ENCODE measurements around the gene C2CD5.
"Not testable (repeated sequence)": the region's sequence is repeated elsewhere in the genome, so short reads cannot be mapped to it uniquely, and the experiment has no call there.

C2CD5 gene

DNA sequence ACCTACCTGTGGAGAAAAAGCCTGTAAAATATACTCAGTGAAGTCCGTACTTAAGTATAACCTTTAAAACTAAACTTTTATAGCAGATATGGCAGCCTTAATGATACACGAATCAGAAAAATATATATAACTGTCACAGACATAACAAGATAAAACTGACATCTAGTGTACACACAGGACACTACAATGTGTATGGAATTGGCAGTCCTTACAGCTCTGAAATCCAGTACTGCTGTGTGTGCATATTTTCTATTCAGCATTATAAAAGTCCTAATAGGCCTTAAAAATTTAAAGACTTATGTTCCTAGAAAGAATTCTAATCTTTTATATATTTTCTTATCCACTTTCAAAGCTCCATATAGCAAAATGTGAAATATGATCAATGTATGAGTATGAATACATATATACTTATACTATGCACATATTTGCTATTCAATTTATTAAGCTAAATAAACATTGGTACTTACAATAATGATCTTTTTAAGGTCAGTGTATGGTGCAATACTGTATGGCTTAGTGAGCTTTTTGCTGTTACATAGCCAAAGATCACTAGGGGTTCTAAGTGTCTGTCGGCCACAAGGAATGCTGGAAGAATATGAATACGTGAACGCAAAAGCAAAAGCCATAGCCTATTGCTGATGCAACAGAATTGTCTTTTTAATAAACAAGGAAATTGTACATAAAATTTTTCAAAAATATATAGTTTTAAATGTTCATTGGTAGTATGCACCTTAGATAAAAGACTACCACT lies 69.2 kb downstream of the C2CD5 start:
- no peak for DNase-seq

- no peak for DNase-seq
These were observed 71.1 kb downstream of the C2CD5 start for GRCh38 chr12:22473212-22473611.

- DNase-seq, result no peak
These were observed 77.2 kb downstream of the C2CD5 start for GRCh38 chr12:22467190-22467589.

DNA sequence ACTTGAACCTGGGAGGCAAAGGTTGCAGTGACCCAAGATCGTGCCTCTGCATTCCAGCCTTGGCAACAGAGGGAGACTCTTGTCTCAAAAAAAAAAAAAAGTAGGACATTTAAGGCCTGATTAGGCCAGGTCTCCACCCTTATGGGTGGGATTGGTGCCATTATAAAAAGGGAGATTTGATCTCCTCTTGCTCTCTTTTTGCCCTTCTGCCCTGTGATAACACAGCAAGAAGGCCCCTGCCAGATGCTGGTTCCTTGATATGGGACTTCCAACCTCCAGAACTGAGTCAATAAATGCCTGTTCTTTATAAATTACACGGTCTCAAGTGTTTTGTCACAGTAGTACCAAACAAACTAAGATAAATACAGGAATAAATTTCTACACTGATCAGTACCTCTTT lies 81.0 kb downstream of the C2CD5 start:
- no peak for DNase-seq

GRCh38 chr12:22461786-22462185 lies 82.6 kb downstream of the C2CD5 start:
- DNase-seq, result no peak

DNA sequence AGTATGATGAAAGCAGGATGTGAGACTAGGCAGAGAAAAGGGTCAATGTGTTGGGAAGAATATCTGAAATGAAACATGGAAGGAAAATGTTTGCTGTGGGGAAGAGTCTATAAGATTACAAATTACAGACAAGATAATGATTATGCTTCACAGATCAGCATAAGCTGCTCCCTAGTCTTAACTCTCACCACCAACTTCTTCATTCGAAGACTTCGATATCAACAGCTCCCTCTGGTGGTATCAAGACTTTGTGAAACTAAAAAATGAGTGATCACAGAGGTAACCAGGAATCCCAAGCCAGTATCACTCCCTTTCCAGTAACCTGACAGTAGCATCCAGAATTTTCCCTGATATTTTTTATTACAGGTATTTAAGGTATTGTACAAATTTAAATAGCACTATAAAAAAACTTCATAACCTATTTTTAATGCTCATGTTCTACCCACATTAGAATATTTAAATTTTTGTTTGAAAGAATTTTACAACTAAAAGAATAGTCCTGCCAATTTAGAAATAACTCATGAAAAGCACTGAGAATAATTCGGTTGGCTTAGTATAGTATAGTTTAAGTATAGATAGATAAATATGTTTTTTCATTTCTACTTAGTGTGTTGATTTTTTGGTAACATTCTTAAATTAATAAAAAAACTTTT lies 84.4 kb downstream of the C2CD5 start:
- DNase-seq, result peak; percentile 48

DNA sequence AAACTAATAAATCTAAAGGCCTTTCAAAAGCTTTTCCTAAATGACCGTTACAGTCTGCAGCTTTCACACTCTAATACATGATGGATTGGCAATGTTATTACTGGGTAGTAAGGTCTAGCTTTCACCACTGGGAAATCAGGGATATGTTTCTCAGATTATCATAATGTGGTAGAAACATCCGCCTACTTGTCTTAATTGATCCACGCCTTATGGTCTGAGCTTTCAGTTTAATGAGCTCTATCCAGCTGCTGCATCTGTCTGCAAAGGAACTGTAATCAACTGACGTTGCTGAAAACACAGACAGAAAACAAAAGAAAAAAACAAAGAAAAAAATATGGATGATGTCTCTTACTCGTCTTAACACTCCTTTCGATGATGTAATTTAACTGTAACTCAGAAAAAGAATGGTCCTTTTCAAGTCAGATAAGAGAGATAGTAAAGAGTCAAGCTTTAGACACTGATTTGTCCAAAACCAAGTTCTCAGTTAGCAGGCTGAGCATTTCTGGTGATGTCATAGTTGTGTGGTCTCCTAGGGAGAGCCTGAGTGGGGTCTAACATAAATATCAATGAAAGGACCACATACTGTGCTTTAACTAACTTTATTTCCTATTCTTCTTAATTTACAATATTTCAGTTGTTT lies 85.9 kb downstream of the C2CD5 start:
- no peak for DNase-seq

GRCh38 chr12:22457085-22457484 lies 87.3 kb downstream of the C2CD5 start:
- no peak for DNase-seq

GRCh38 chr12:22453511-22453910 lies 90.8 kb downstream of the C2CD5 start:
- no peak for DNase-seq

DNA sequence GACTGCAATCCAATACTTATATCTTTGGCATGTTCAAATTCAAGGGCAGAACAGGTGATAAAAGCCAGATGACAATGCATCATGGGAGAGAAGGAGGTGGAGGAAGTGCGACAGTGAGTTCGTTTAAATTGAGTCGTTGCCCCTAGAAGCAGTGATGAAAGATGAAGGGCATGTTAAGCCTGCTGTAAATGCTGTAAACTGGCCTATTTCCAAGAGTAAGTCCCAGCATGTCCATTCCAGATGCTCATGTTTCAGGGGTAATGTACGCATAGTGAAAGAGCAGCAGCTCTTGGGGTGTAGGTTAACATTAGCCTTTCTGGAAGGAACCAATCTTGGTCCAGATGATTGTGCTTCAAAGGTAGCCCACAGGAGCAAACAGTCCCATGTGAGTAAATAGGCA lies 97.1 kb downstream of the C2CD5 start:
- no peak for DNase-seq

DNA sequence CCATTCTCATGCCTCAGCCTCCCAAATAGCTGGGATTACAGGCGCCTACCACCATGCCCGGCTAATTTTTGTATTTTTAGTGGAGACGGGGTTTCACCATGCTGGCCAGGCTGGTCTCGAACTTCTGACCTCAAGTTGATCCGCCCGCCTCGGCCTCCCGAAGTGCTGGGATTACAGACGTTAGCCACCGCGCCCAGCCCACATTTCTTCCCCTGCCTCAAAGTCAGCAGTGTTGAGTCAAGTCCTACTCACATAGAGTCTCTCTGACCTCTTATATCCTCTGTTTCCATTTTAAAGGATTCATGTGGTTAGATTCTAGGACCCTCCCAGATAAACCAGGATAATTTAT lies 100.1 kb downstream of the C2CD5 start:
- DNase-seq, result not testable (repeated sequence)

- peak; percentile 75 for DNase-seq
These were observed 100.7 kb downstream of the C2CD5 start for GRCh38 chr12:22443379-22444316.

DNA sequence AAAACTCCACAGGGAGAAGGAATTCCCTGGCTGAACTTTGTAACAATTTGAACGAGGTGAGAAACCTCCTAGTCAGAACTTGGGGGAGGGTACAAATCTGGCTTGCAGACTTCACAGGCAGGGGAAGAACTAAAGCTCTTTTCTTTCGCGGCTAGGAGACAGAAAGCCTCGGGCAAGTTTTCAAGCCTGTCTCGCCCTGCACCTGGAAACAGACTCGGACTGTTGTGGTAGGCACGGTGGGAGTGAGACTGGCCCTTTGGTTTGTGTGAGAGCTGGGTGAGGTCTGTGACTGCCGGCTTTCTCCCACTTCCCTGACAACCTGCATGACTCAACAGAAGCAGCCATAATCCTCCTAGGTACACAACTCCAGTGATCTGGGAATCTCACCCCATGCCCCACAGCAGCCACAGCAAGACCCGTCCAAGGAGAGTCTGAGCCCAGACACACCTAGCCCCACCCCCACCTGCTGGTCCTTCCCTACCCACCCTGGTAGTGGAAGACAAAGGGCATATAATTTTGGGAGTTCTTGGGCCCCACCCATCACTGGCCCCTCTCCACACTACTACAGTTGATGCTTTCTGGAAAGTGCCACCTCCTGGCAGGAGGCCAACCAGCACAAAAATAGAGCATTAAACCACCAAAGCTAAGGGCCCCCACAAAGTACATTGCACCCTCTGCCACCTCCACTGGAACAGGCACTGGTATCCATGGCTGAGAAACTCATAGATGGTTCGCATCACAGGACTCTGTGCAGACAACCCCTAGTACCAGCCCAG lies 107.1 kb downstream of the C2CD5 start:
- no peak for DNase-seq

- DNase-seq, result no peak
These were observed 108.8 kb downstream of the C2CD5 start for GRCh38 chr12:22435583-22435982.

- DNase-seq, result no peak
These were observed 112.6 kb downstream of the C2CD5 start for GRCh38 chr12:22431693-22432251.

DNA sequence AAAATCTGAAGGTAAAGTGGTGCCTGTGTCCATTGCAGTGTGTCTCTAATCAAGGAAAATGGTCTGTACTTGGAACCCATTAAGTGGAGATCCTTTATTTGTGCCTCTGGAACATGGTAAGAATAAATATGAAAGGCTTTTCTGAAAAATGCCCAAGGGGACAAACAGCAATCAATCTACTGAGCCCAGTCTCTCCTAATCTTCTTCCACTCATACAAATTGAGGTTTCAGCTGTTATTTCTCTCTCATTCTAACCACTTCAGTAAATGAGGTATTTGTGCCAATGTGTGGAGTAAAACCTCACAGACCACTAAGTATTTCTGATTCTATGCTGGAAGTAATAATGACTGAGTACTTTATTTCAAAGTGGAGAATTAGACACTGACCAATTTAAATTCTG lies 127.5 kb downstream of the C2CD5 start:
- DNase-seq, result no peak

DNA sequence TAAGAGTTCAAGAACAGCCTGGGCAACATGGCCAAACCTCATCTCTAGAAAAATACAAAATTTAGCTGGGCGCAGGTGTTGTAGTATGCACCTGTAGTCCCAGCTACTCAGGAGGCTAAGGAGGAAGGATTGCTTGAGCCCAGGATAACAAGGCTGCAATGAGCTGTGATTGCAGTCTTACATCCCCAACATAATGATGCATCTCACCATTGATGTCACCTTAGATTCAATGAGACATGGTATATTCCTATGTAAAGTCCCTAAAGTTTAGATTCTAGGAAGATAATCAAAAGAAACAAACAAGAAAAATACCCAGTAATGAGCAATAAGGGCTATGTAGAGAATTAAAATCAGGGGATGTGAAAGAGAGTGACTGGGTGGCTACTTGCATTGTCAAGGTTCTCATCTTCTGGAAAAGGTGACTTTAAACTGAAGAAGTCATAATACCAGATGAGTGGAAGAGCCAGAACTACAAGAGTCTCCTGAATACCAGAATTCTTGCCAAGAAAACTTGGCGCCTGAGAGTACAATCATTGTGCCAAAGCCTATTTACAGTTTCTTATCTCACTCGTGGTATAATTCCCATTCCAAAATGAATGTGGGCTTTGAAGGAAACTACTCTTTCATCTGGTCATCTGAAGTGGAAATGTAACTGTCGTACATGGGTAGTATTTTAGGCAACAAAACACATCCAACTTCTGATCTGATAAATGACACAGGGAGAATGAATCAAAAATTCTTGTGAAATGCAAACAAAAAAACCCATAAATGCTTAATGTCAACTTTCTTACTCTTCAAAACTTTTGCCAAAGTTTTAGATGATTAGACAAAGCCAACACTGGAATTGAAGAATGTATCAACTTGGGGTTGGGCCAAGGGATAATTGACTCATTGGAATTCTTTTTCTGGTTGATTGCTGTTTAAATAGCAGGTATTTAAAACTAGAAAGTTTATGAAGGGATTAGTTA lies 128.7 kb downstream of the C2CD5 start:
- DNase-seq, result no peak

- DNase-seq, result no peak
These were observed 129.6 kb downstream of the C2CD5 start for GRCh38 chr12:22414742-22415141.

DNA sequence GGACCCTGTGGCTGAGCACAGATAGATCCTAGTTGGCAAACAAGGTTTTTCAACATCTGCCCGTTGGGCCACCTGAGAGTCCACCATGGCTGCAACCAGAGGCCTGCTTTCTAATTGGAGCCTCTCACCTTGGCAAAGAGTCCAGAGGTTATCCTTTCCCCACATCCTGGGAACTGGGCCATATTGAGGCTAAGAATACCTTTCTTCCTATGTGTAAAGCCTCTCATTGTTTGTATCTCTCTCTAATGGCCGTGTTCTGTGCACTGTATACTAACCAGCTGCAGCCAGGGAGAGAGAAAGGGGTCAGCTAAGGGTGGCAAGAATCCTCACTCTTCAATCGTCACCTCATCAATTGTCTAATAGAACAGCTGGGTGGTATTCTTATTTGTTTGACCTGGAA lies 130.8 kb downstream of the C2CD5 start:
- DNase-seq, result no peak

GRCh38 chr12:22412581-22412980 lies 131.8 kb downstream of the C2CD5 start:
- no peak for DNase-seq

- DNase-seq, result peak; percentile 59
These were observed 133.9 kb downstream of the C2CD5 start for GRCh38 chr12:22410486-22410885.

Measured in activated CD4-positive, alpha-beta T cell treated with anti-CD3 and anti-CD28 coated beads, Interleukin-2, amount 50 U/mL, for 16 hours (primary cell).